ENCODE measurements around the gene RXRA. TPM values are rescaled to one million over a fixed set of nuclear protein-coding genes. Genes with fewer than 3 reads are reported as not detected.

The RXRA gene
- total RNA-seq, 6 experiments from 2014 or later: 105 to 165 (median 131) TPM

DNA sequence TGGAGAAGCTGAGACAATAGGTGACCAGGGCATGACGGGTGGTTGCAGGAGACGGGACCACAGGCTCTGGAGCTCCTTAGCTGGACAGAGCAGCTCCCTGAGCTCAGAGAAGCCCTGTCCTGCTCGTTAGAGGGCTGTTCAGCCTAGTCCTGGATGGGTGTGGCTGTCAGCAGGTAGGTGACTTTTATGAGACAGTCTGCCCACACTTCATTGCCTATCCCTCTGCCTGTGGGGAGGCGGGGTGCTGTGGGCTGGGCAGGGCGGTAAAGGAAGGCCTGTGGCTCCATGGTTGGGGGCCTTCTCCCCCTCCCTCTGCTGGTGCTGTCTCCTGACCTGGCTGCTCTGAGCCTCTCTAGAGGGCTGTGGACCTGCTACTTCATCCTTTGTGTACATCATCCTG, 134.6 kb downstream of the RXRA start:
- WGBS (ENCODE audit: insufficient coverage, low coverage, low lambda C conversion rate, missing lambda C conversion rate): no CpG with 5 or more reads among the region's 5 CpGs
- H3K9me3 ChIP-seq: no peaks in the 10 kb centered on the region
- no peaks in the 10 kb centered on the region for H3K36me3 ChIP-seq
- no peak overlapping the region for H3K27ac ChIP-seq
- H3K4me3 ChIP-seq: no peak overlapping the region
- ATAC-seq (no peak), DNase-seq (no peak)
- intact Hi-C loops (cut with DNase I): no loop called here
- no peaks in the 10 kb centered on the region for H3K4me1 ChIP-seq
- TF ChIP-seq POLR2A (IDR thresholded peaks at IDR 0.05): no peak
- TF ChIP-seq, protein P1, sequence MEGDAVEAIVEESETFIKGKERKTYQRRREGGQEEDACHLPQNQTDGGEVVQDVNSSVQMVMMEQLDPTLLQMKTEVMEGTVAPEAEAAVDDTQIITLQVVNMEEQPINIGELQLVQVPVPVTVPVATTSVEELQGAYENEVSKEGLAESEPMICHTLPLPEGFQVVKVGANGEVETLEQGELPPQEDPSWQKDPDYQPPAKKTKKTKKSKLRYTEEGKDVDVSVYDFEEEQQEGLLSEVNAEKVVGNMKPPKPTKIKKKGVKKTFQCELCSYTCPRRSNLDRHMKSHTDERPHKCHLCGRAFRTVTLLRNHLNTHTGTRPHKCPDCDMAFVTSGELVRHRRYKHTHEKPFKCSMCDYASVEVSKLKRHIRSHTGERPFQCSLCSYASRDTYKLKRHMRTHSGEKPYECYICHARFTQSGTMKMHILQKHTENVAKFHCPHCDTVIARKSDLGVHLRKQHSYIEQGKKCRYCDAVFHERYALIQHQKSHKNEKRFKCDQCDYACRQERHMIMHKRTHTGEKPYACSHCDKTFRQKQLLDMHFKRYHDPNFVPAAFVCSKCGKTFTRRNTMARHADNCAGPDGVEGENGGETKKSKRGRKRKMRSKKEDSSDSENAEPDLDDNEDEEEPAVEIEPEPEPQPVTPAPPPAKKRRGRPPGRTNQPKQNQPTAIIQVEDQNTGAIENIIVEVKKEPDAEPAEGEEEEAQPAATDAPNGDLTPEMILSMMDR (IDR thresholded peaks at IDR 0.05): no peak
- H3K27me3 ChIP-seq: no peaks in the 10 kb centered on the region

DNA sequence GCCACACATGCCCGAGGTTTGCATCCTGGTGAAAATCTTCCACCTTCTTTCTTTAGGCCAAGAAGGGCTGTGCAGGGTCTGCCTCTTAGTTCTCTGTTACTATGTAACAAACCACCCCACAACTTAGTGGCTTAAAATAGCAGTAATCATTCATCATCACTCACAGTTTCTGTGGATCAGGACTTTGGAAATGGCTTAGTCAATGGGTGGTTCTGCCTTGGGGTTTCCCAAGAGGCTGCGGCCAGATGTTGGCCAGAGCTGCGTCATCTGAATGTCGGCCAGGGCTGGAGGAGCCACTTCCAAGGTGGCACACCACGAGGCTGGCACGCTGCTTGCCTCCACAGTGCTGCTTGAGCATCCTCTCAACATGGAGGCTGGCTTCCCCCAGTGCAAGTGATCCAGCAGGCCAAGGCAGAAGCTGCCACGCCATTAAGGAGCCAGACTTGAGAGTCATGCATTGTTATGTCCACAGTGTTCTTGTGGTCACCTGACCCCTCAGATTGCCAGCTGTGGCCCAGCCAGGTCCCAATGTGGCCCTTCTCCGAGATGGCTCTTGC, 135.2 kb downstream of the RXRA start:
- Histone ChIP-seq H3K27ac (no peak overlapping the region), H3K4me3 (no peak overlapping the region), H3K4me1 (no peaks in the 10 kb centered on the region), H3K36me3 (no peaks in the 10 kb centered on the region), H3K9me3 (no peaks in the 10 kb centered on the region), H3K27me3 (no peaks in the 10 kb centered on the region)
- WGBS (ENCODE audit: insufficient coverage, low coverage, low lambda C conversion rate, missing lambda C conversion rate): 80% methylated on average over 5 of the region's 8 CpGs
- ATAC-seq (no peak), DNase-seq (no peak)
- intact Hi-C loops (cut with DNase I): no loop called here
- TF ChIP-seq, protein P1 (IDR thresholded peaks at IDR 0.05): no peak
- no peak for TF ChIP-seq POLR2A (IDR thresholded peaks at IDR 0.05)

DNA sequence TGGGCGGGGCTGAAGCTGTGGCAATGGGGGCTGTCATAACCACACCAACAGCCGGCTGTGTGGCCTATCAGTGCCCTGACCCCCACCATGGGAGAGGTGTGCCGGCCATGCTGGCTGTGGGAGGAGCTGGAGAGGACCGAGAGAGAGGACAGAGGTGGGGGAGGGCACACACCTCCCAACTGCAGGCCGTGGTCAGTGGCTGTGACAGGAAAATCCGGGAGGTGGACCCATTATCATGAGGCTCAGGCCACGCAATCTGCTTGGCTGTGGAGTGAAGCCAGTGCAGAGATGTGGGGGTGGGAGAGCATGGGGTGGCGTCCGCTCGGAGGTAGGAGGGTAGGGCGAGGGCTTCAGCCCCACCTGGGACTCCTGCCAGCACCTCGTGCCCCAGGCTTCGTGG, 136.1 kb downstream of the RXRA start:
- Histone ChIP-seq H3K4me3 (no peak overlapping the region), H3K4me1 (no peaks in the 10 kb centered on the region), H3K27ac (no peak overlapping the region), H3K9me3 (no peaks in the 10 kb centered on the region), H3K36me3 (no peaks in the 10 kb centered on the region), H3K27me3 (no peaks in the 10 kb centered on the region)
- DNase-seq (no peak), ATAC-seq (peak in 1 of 4 donors; percentile 17)
- intact Hi-C loops (cut with DNase I): no loop called here
- TF ChIP-seq, protein P1 (IDR thresholded peaks at IDR 0.05): no peak
- no peak for TF ChIP-seq POLR2A (IDR thresholded peaks at IDR 0.05)
- 33% methylated on average over 8 of the region's 13 CpGs for WGBS (ENCODE audit: insufficient coverage, low coverage, low lambda C conversion rate, missing lambda C conversion rate)

DNA sequence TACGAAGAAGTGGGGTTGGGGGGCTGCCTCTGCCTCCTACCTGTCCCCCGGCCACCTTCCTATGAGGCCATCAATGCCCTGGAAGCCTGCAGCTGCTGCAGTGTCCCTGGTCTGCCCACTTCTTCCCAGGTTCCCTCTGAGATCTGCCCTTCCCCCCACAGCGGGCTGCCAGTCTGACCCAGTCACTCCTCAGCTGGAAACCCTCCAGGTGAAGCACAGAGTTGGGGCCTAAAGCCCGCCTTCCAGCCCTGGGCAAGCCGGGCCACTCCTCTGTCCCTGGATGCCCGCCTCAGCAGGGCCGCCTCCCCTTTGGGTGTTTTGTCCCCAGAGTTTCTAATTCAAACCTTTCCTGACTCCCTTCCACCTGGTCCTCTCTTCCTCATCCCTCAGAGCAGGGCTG, 137.0 kb downstream of the RXRA start:
- intact Hi-C loops (cut with DNase I): no loop called here
- H3K27me3 ChIP-seq: no peaks in the 10 kb centered on the region
- ATAC-seq (peak in 2 of 4 donors; percentile 5 to 11), DNase-seq (no peak)
- no peak overlapping the region for H3K27ac ChIP-seq
- TF ChIP-seq POLR2A (IDR thresholded peaks at IDR 0.05): no peak
- TF ChIP-seq, protein P1 (IDR thresholded peaks at IDR 0.05): no peak
- H3K36me3 ChIP-seq: no peaks in the 10 kb centered on the region
- no peaks in the 10 kb centered on the region for H3K4me1 ChIP-seq
- no peaks in the 10 kb centered on the region for H3K9me3 ChIP-seq
- 61% methylated on average over 5 of the region's 7 CpGs for WGBS (ENCODE audit: insufficient coverage, low coverage, low lambda C conversion rate, missing lambda C conversion rate)
- no peak overlapping the region for H3K4me3 ChIP-seq
